Measurements from ENCODE around the gene MDFI.

DNA sequence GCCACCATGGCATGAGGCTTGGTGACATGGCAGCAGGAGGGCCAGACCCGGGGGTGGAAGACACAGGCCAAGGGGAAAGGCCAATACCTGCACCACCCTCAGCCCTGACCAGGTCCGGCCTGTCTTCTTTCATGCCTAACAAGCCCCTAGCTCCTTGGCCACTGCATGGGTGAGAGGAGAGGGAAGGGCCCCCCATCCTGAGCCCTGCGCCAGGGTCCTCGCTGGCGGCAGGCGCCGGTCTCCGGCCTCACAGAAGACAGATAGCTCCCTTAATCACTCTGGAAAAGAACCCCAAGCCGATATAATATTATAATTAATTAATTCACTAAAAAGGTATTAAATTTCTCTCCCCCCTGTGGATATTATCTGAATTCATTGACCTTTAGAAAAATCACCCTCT lies 41.4 kb downstream of the MDFI start:
- TF ChIP-seq, protein P1, sequence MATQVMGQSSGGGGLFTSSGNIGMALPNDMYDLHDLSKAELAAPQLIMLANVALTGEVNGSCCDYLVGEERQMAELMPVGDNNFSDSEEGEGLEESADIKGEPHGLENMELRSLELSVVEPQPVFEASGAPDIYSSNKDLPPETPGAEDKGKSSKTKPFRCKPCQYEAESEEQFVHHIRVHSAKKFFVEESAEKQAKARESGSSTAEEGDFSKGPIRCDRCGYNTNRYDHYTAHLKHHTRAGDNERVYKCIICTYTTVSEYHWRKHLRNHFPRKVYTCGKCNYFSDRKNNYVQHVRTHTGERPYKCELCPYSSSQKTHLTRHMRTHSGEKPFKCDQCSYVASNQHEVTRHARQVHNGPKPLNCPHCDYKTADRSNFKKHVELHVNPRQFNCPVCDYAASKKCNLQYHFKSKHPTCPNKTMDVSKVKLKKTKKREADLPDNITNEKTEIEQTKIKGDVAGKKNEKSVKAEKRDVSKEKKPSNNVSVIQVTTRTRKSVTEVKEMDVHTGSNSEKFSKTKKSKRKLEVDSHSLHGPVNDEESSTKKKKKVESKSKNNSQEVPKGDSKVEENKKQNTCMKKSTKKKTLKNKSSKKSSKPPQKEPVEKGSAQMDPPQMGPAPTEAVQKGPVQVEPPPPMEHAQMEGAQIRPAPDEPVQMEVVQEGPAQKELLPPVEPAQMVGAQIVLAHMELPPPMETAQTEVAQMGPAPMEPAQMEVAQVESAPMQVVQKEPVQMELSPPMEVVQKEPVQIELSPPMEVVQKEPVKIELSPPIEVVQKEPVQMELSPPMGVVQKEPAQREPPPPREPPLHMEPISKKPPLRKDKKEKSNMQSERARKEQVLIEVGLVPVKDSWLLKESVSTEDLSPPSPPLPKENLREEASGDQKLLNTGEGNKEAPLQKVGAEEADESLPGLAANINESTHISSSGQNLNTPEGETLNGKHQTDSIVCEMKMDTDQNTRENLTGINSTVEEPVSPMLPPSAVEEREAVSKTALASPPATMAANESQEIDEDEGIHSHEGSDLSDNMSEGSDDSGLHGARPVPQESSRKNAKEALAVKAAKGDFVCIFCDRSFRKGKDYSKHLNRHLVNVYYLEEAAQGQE (IDR thresholded peaks at IDR 0.05; ENCODE audit: borderline replicate concordance), result no peak
- TF ChIP-seq MXI1 (conservative IDR thresholded peaks at IDR 0.05; ENCODE audit: poor library complexity, severe bottlenecking), result no peak
- TF ChIP-seq, protein P2, sequence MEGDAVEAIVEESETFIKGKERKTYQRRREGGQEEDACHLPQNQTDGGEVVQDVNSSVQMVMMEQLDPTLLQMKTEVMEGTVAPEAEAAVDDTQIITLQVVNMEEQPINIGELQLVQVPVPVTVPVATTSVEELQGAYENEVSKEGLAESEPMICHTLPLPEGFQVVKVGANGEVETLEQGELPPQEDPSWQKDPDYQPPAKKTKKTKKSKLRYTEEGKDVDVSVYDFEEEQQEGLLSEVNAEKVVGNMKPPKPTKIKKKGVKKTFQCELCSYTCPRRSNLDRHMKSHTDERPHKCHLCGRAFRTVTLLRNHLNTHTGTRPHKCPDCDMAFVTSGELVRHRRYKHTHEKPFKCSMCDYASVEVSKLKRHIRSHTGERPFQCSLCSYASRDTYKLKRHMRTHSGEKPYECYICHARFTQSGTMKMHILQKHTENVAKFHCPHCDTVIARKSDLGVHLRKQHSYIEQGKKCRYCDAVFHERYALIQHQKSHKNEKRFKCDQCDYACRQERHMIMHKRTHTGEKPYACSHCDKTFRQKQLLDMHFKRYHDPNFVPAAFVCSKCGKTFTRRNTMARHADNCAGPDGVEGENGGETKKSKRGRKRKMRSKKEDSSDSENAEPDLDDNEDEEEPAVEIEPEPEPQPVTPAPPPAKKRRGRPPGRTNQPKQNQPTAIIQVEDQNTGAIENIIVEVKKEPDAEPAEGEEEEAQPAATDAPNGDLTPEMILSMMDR (IDR thresholded peaks at IDR 0.05; ENCODE audit: poor library complexity, severe bottlenecking), result no peak
- TF ChIP-seq TAF1 (IDR thresholded peaks at IDR 0.05; ENCODE audit: low read depth), result no peak

Measured in neural cell (in vitro differentiated cells).